Cardiac muscle cell (in vitro differentiated cells and primary cell): Measurements from ENCODE around the gene RAP1A. TPM values are rescaled to one million over a fixed set of nuclear protein-coding genes. Genes with fewer than 3 reads are reported as not detected.

Source experiments
- DNase-seq, 2 donors: peaks; one replicate each; pipeline versions ENCODE4 v3.0.0 to v3.0.0-alpha.2; 2010 to 2017; ENCODE audit warnings: low read depth in 1 of 2, low spot score in 1 of 2
- H3K27ac ChIP-seq: fragments of 200-600 bp; sonication (generic); 2 replicates; pipeline ENCODE4 v1.5.1; 2016
- H3K27me3 ChIP-seq: fragments of 200-600 bp; sonication (generic); 2 replicates; pipeline ENCODE4 v1.6.0; 2016; ENCODE audit warnings: control low read depth
- H3K36me3 ChIP-seq: fragments of 200-600 bp; sonication (generic); 2 replicates; pipeline ENCODE4 v1.5.1; 2016; ENCODE audit warnings: control low read depth
- H3K4me1 ChIP-seq: fragments of 200-600 bp; sonication (generic); 2 replicates; pipeline ENCODE4 v1.8.1; 2017; ENCODE audit warnings: low read depth, mild to moderate bottlenecking, mixed run types
- H3K4me3 ChIP-seq: fragments of 200-600 bp; sonication (generic); 2 replicates; pipeline ENCODE4 v1.5.1; 2016; ENCODE audit warnings: mild to moderate bottlenecking
- H3K9me3 ChIP-seq: fragments of 200-600 bp; sonication (generic); 2 replicates; pipeline ENCODE4 v1.5.1; 2017; ENCODE audit warnings: low read depth, mild to moderate bottlenecking, control low read depth
- CTCF ChIP-seq: IDR thresholded peaks from 2 replicates; pipeline ENCODE4 v1.5.1; 2012; ENCODE audit warnings: low read depth, mild to moderate bottlenecking, low read length
- polyA plus RNA-seq: library from polyadenylated mRNA; unstranded; fragments of >200 nt; fragmentation: Nextera tagmentation; extraction: Ambion mirVana; gene quantifications from 2 replicates; pipeline ENCODE4 v1.2.1, GENCODE V29; 2016
- total RNA-seq: library from RNA; depleted of rRNA; stranded (reverse); fragments of >200 nt; gene quantifications from 2 replicates; pipeline ENCODE4 v1.2.3, GENCODE V29; 2016

The RAP1A gene
- total and polyA plus RNA-seq, 2 experiments from 2014 or later: 13.5 to 18.3 TPM

DNA sequence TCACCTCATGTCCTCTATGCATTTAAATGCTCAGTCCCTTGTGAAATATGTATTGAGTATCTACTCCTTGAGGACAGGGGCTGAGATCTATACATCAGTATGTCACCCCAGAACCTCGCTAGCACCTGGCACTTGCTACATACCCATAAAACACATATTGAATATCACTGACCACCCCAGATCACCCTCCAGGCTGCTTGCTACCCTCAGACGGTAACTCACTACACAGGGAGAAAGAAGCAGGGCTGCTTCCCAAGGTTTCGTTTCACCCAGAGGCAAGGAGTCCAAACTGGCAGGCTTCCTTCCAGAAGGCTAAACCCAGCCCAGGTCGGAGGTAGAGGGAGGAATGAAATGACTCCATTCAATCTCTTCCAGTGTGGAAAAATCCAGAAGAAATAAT is 111.1 kb downstream of the RAP1A start:
- no peak for TF ChIP-seq CTCF
- Histone ChIP-seq H3K9me3 (no peaks in the 10 kb centered on the region), H3K36me3 (peaks cover 4% of the 10 kb centered on the region), H3K4me3 (no peak overlapping the region), H3K4me1 (peaks cover 20% of the 10 kb centered on the region), H3K27me3 (no peaks in the 10 kb centered on the region), H3K27ac (peak overlapping the region; percentile 85)
- no peak for DNase-seq

- no peak for TF ChIP-seq CTCF
- Histone ChIP-seq H3K27me3 (no peaks in the 10 kb centered on the region), H3K27ac (no peak overlapping the region), H3K9me3 (no peaks in the 10 kb centered on the region), H3K4me1 (peaks cover 31% of the 10 kb centered on the region), H3K4me3 (no peak overlapping the region), H3K36me3 (peaks cover 4% of the 10 kb centered on the region)
- no peak for DNase-seq
Measured at GRCh38 chr1:111731956-111732355, 112.4 kb downstream of the RAP1A start.

- Histone ChIP-seq H3K9me3 (no peaks in the 10 kb centered on the region), H3K27me3 (no peaks in the 10 kb centered on the region), H3K4me1 (peaks cover 38% of the 10 kb centered on the region), H3K4me3 (no peak overlapping the region), H3K36me3 (no peaks in the 10 kb centered on the region), H3K27ac (no peak overlapping the region)
- TF ChIP-seq CTCF: no peak
- DNase-seq: no peak
Measured at GRCh38 chr1:111732718-111733117, 113.1 kb downstream of the RAP1A start.

GRCh38 chr1:111733183-111733991 is 113.8 kb downstream of the RAP1A start:
- Histone ChIP-seq H3K4me1 (peaks cover 42% of the 10 kb centered on the region), H3K4me3 (no peak overlapping the region), H3K36me3 (no peaks in the 10 kb centered on the region), H3K27me3 (no peaks in the 10 kb centered on the region), H3K27ac (no peak overlapping the region), H3K9me3 (no peaks in the 10 kb centered on the region)
- peak in 1 of 2 donors; percentile 92 for DNase-seq
- TF ChIP-seq CTCF: no peak

DNA sequence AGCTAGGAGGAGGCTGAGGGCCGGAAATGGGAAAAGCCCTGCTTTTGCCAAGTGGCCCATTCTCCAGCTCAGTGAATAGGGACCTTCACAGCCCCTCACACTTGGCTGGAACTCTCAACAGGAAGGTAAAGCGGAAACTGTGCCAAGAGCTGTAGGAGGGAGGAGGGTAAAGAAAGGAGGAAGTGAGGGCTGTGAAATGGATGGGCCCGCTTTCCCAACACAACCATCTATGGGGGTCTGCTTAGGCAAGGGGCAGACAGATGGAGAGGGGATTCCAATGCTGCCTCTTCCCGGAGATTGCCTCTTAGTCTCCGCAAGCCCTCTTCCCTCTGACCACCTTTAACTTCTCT is 114.4 kb downstream of the RAP1A start:
- Histone ChIP-seq H3K4me1 (peaks cover 41% of the 10 kb centered on the region), H3K4me3 (no peak overlapping the region)
- DNase-seq: no peak

More for the DNA sequence above, 114.4 kb downstream of the RAP1A start:
- no peak overlapping the region for H3K27ac ChIP-seq
- no peaks in the 10 kb centered on the region for H3K36me3 ChIP-seq
- no peak for TF ChIP-seq CTCF
- H3K9me3 ChIP-seq: no peaks in the 10 kb centered on the region
- H3K27me3 ChIP-seq: no peaks in the 10 kb centered on the region
